Muscle layer of duodenum (tissue), 2 donors: ENCODE measurements around the gene RAB5A.
"Not testable (repeated sequence)": the region's sequence is repeated elsewhere in the genome, so short reads cannot be mapped to it uniquely, and the experiment has no call there.

Source experiments
- H3K27ac ChIP-seq: one replicate; pipeline ENCODE4 v1.7.0; 2013; ENCODE audit warnings: mild to moderate bottlenecking, low read length
- H3K27me3 ChIP-seq: one replicate; pipeline ENCODE4 v1.7.0; 2013; ENCODE audit warnings: low read depth, mild to moderate bottlenecking, control low read depth, low read length
- H3K36me3 ChIP-seq, 2 donors: one replicate each; pipeline ENCODE4 v1.7.0; 2013; ENCODE audit warnings: low read length in 2 of 2, control low read depth in 1 of 2, mild to moderate bottlenecking in 1 of 2; ENCODE audit not compliant: insufficient read depth in 2 of 2, control insufficient read depth in 1 of 2
- H3K4me1 ChIP-seq, 2 donors: one replicate each; pipeline ENCODE4 v1.7.0; 2013; ENCODE audit warnings: low read length in 2 of 2, mild to moderate bottlenecking in 2 of 2, control low read depth in 1 of 2, moderate library complexity in 1 of 2; ENCODE audit not compliant: insufficient read depth in 2 of 2, control insufficient read depth in 1 of 2
- H3K4me3 ChIP-seq, 2 donors: one replicate each; pipeline ENCODE4 v1.7.0; 2013; ENCODE audit warnings: low read length in 2 of 2, low read depth in 1 of 2, mild to moderate bottlenecking in 1 of 2
- H3K9me3 ChIP-seq, 2 donors: one replicate each; pipeline ENCODE4 v1.7.0; 2013; ENCODE audit warnings: low read length in 2 of 2, control low read depth in 1 of 2, mild to moderate bottlenecking in 1 of 2; ENCODE audit not compliant: control insufficient read depth in 1 of 2
- donor health status: healthy.

RAB5A gene

GRCh38 chr3:19950316-19950715 is 3.4 kb downstream of the RAB5A start:
- Histone ChIP-seq H3K36me3 (peaks cover 6 to 13% of the 10 kb centered on the region in 2 donors), H3K27me3 (no peaks in the 10 kb centered on the region), H3K4me3 (no peak overlapping the region), H3K27ac (no peak overlapping the region), H3K9me3 (no peaks in the 10 kb centered on the region), H3K4me1 (peaks cover 14 to 29% of the 10 kb centered on the region in 2 donors)

- Histone ChIP-seq H3K27ac (no peak overlapping the region), H3K9me3 (no peaks in the 10 kb centered on the region), H3K4me3 (no peak overlapping the region), H3K27me3 (no peaks in the 10 kb centered on the region), H3K36me3 (peaks cover 7 to 11% of the 10 kb centered on the region in 2 donors), H3K4me1 (peaks cover 0 to 15% of the 10 kb centered on the region in 2 donors)
Observed at GRCh38 chr3:19954676-19955075, 7.8 kb downstream of the RAB5A start.

GRCh38 chr3:19957354-19957753 is 10.5 kb downstream of the RAB5A start:
- H3K9me3 ChIP-seq, H3K4me1 ChIP-seq, H3K36me3 ChIP-seq, H3K4me3 ChIP-seq, H3K27ac ChIP-seq, H3K27me3 ChIP-seq: not testable (repeated sequence)

- no peaks in the 10 kb centered on the region for H3K27me3 ChIP-seq
- peaks cover 0 to 6% of the 10 kb centered on the region in 2 donors for H3K36me3 ChIP-seq
- H3K9me3 ChIP-seq: no peaks in the 10 kb centered on the region
- H3K27ac ChIP-seq: no peak overlapping the region
- peaks cover 0 to 5% of the 10 kb centered on the region in 2 donors for H3K4me1 ChIP-seq
- H3K4me3 ChIP-seq: no peak overlapping the region
Observed at GRCh38 chr3:19959505-19959904, 12.6 kb downstream of the RAB5A start.

- Histone ChIP-seq H3K36me3 (peaks cover 0 to 6% of the 10 kb centered on the region in 2 donors), H3K4me3 (no peak overlapping the region), H3K27ac (no peak overlapping the region), H3K9me3 (no peaks in the 10 kb centered on the region), H3K4me1 (peaks cover 0 to 5% of the 10 kb centered on the region in 2 donors), H3K27me3 (no peaks in the 10 kb centered on the region)
Observed at GRCh38 chr3:19960696-19961095, 13.8 kb downstream of the RAB5A start.

GRCh38 chr3:19961960-19962359 is 15.1 kb downstream of the RAB5A start:
- Histone ChIP-seq H3K4me3 (no peak overlapping the region), H3K9me3 (no peaks in the 10 kb centered on the region), H3K36me3 (peaks cover 0 to 2% of the 10 kb centered on the region in 2 donors), H3K27me3 (no peaks in the 10 kb centered on the region), H3K4me1 (peaks cover 0 to 5% of the 10 kb centered on the region in 2 donors), H3K27ac (no peak overlapping the region)

- Histone ChIP-seq H3K4me1 (no peaks in the 10 kb centered on the region), H3K27ac (no peak overlapping the region), H3K27me3 (no peaks in the 10 kb centered on the region), H3K9me3 (no peaks in the 10 kb centered on the region), H3K36me3 (no peaks in the 10 kb centered on the region), H3K4me3 (no peak overlapping the region)
Observed at GRCh38 chr3:19967208-19967607, 20.3 kb downstream of the RAB5A start.

- H3K9me3 ChIP-seq: no peaks in the 10 kb centered on the region
- H3K36me3 ChIP-seq: no peaks in the 10 kb centered on the region
- no peaks in the 10 kb centered on the region for H3K27me3 ChIP-seq
- H3K4me3 ChIP-seq: no peak overlapping the region
- no peak overlapping the region for H3K27ac ChIP-seq
- H3K4me1 ChIP-seq: no peaks in the 10 kb centered on the region
Observed at GRCh38 chr3:19967812-19968211, 20.9 kb downstream of the RAB5A start.

GRCh38 chr3:19970327-19970726 is 23.4 kb downstream of the RAB5A start:
- H3K4me1 ChIP-seq: no peaks in the 10 kb centered on the region
- no peak overlapping the region for H3K27ac ChIP-seq
- H3K36me3 ChIP-seq: peaks cover 5% of the 10 kb centered on the region in 2 donors
- H3K9me3 ChIP-seq: no peaks in the 10 kb centered on the region
- no peaks in the 10 kb centered on the region for H3K27me3 ChIP-seq
- no peak overlapping the region for H3K4me3 ChIP-seq

GRCh38 chr3:19972054-19972453 is 25.2 kb downstream of the RAB5A start:
- Histone ChIP-seq H3K4me3 (no peak overlapping the region), H3K27ac (no peak overlapping the region), H3K4me1 (no peaks in the 10 kb centered on the region), H3K36me3 (peaks cover 16 to 17% of the 10 kb centered on the region in 2 donors), H3K9me3 (no peaks in the 10 kb centered on the region), H3K27me3 (no peaks in the 10 kb centered on the region)

GRCh38 chr3:19988904-19989303 is 42.0 kb downstream of the RAB5A start:
- not testable (repeated sequence) for H3K4me1 ChIP-seq, H3K4me3 ChIP-seq, H3K9me3 ChIP-seq, H3K36me3 ChIP-seq, H3K27me3 ChIP-seq, H3K27ac ChIP-seq

GRCh38 chr3:19994796-19995195 is 47.9 kb downstream of the RAB5A start:
- Histone ChIP-seq H3K4me1 (no peaks in the 10 kb centered on the region), H3K27ac (no peak overlapping the region), H3K9me3 (no peaks in the 10 kb centered on the region), H3K27me3 (no peaks in the 10 kb centered on the region), H3K4me3 (no peak overlapping the region), H3K36me3 (no peaks in the 10 kb centered on the region)
